Activated CD8-positive, alpha-beta memory T cell treated with anti-CD3 and anti-CD28 coated beads, Interleukin-2, amount 10 ng/mL, durations not matched to agents 7 days and 5 days (primary cell): ENCODE results near the gene FRMD3. TPM values are rescaled to one million over a fixed set of nuclear protein-coding genes. Genes with fewer than 3 reads are reported as not detected.

Experiments used
- ATAC-seq: fragments of 150-1000 bp; cut with Tn5 transposase; one replicate; pipeline ENCODE4 v1.10.0; 2021; ENCODE audit warnings: moderate library complexity
- CTCF ChIA-PET: fragments of 350-600 bp; sonication (Branson Sonifier 250); formaldehyde crosslinking; loops from one replicate; lab custom pipeline; 2021; ENCODE audit warnings: antibody characterized with exemption; lab: Charles Lee
- DNase-seq: peaks from one replicate; pipeline ENCODE4 v3.0.0-alpha.2; 2020
- H3K27ac Mint-ChIP-seq: one replicate; pipeline ENCODE4 v1.8.0; 2021; ENCODE audit warnings: mild to moderate bottlenecking, mixed read lengths
- H3K27me3 Mint-ChIP-seq: one replicate; pipeline ENCODE4 v1.8.0; 2021; ENCODE audit warnings: mixed read lengths
- H3K36me3 Mint-ChIP-seq: one replicate; pipeline ENCODE4 v1.8.0; 2021; ENCODE audit warnings: mild to moderate bottlenecking, mixed read lengths
- H3K4me1 Mint-ChIP-seq: one replicate; pipeline ENCODE4 v1.8.0; 2021; ENCODE audit warnings: mixed read lengths
- H3K4me3 Mint-ChIP-seq: one replicate; pipeline ENCODE4 v1.8.0; 2021; ENCODE audit warnings: mild to moderate bottlenecking, moderate library complexity, mixed read lengths
- H3K9me3 Mint-ChIP-seq: one replicate; pipeline ENCODE4 v1.8.0; 2022; ENCODE audit warnings: low read depth, mixed read lengths
- total RNA-seq, 2 experiments: library from RNA; stranded (reverse); gene quantifications; one replicate each; pipeline ENCODE4 v1.2.3, GENCODE V29; 2021

The FRMD3 gene
- total RNA-seq, 2 experiments from 2014 or later, result 0.33 to 0.82 TPM

DNA sequence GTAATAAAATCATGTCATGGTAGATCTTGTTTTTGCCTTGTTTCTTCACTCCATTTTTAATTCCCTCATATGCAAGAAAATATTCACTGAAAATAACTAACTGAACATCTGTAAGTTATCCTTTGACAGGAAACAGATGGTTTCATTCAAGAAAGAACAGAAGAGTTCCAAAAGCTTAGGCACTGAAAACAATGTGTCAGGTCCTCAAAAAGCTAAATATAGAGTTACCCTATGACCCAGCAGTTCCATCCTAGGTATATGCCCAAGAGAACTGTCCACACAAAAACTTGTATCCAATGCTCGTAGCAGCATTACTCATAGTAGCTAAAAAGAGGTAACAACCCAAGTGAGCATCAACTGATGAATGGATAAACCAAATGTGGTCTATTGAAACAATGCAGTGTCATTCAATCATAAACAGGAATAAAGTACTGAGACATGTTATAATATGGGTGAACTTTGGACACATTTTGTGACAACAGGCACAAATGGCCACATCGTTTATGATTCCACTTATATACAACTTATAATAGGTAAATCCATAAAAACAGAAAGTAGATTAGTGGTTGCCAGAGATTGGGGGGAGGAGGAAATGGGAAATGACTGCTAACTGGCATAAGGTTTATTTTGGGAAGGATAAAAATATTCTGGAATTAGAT is 231.0 kb downstream of the FRMD3 start:
- ATAC-seq (no peak), DNase-seq (no peak)
- CTCF ChIA-PET, result no interaction called here
- Mint-ChIP-seq H3K27me3 (no peaks in the 10 kb centered on the region), H3K9me3 (no peaks in the 10 kb centered on the region), H3K36me3 (no peaks in the 10 kb centered on the region), H3K27ac (no peak overlapping the region), H3K4me3 (no peak overlapping the region), H3K4me1 (no peaks in the 10 kb centered on the region)

GRCh38 chr9:83304686-83305085 is 233.5 kb downstream of the FRMD3 start:
- H3K4me1 Mint-ChIP-seq, result peaks cover 1% of the 10 kb centered on the region
- no peaks in the 10 kb centered on the region for H3K27me3 Mint-ChIP-seq
- no peaks in the 10 kb centered on the region for H3K9me3 Mint-ChIP-seq
- no peak overlapping the region for H3K27ac Mint-ChIP-seq
- H3K36me3 Mint-ChIP-seq, result no peaks in the 10 kb centered on the region
- no peak overlapping the region for H3K4me3 Mint-ChIP-seq
- no peak for DNase-seq
- ATAC-seq, result no peak
- CTCF ChIA-PET, result no interaction called here

DNA sequence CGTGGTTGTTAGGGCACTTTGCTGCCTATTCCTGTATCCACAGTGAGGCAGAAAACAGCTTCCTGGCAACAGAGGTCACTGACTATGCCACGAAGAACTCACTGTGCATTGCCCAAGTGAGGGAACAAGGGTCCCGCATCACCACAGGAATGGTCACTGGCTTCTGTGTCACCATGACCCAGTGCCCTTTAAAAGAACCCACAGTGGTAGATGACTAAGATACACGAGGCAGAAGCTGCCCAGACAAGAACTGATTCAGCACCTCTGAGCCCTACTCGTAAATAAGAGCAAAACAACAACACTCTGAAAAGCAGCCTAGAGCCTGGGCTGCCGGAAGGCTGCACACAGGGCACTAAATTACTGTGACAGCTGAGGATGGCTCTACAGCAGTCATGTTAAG is 238.6 kb downstream of the FRMD3 start:
- Mint-ChIP-seq H3K4me1 (peaks cover 5% of the 10 kb centered on the region), H3K9me3 (no peaks in the 10 kb centered on the region), H3K36me3 (no peaks in the 10 kb centered on the region), H3K4me3 (no peak overlapping the region), H3K27ac (no peak overlapping the region), H3K27me3 (no peaks in the 10 kb centered on the region)
- ATAC-seq (peak; percentile 20), DNase-seq (no peak)
- CTCF ChIA-PET, result no interaction called here

- no peaks in the 10 kb centered on the region for H3K27me3 Mint-ChIP-seq
- ATAC-seq, result no peak
- H3K4me3 Mint-ChIP-seq, result no peak overlapping the region
- H3K27ac Mint-ChIP-seq, result no peak overlapping the region
- no peaks in the 10 kb centered on the region for H3K36me3 Mint-ChIP-seq
- H3K4me1 Mint-ChIP-seq, result peaks cover 5% of the 10 kb centered on the region
- no peak for DNase-seq
- CTCF ChIA-PET, result no interaction called here
- no peaks in the 10 kb centered on the region for H3K9me3 Mint-ChIP-seq
Measured at GRCh38 chr9:83299094-83299493, 239.1 kb downstream of the FRMD3 start.

GRCh38 chr9:83296123-83296522 is 242.1 kb downstream of the FRMD3 start:
- no peaks in the 10 kb centered on the region for H3K27me3 Mint-ChIP-seq
- H3K27ac Mint-ChIP-seq, result no peak overlapping the region
- H3K4me3 Mint-ChIP-seq, result no peak overlapping the region
- ATAC-seq (no peak), DNase-seq (no peak)
- peaks cover 5% of the 10 kb centered on the region for H3K4me1 Mint-ChIP-seq
- no peaks in the 10 kb centered on the region for H3K9me3 Mint-ChIP-seq
- CTCF ChIA-PET, result no interaction called here
- no peaks in the 10 kb centered on the region for H3K36me3 Mint-ChIP-seq

GRCh38 chr9:83294816-83295215 is 243.4 kb downstream of the FRMD3 start:
- no peak for DNase-seq
- Mint-ChIP-seq H3K27me3 (no peaks in the 10 kb centered on the region), H3K4me1 (peaks cover 5% of the 10 kb centered on the region), H3K9me3 (no peaks in the 10 kb centered on the region), H3K27ac (no peak overlapping the region), H3K36me3 (no peaks in the 10 kb centered on the region), H3K4me3 (no peak overlapping the region)
- CTCF ChIA-PET, result no interaction called here
- no peak for ATAC-seq

DNA sequence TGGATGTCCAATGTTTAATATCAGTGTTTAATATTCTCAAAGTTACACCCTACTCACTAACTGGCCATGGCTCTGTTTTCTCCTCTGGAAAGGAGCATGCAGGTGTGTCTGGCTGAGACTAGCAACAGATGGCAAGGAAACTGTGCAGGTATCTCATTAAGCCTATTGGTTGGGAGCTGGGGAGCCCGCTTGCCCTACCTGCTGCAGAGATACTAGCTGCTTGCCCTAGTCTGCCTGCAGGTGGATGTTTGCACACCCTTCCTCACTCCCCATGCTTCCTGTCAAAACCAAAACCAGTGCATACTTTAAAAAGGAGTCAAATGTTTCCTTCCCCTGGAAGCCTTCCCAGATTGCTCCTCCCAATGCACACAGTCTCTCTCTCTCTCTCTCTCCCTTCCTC is 247.0 kb downstream of the FRMD3 start:
- CTCF ChIA-PET, result no interaction called here
- H3K4me3 Mint-ChIP-seq, result no peak overlapping the region
- H3K4me1 Mint-ChIP-seq, result no peaks in the 10 kb centered on the region
- no peaks in the 10 kb centered on the region for H3K36me3 Mint-ChIP-seq
- no peaks in the 10 kb centered on the region for H3K9me3 Mint-ChIP-seq
- DNase-seq (no peak), ATAC-seq (no peak)
- no peaks in the 10 kb centered on the region for H3K27me3 Mint-ChIP-seq
- H3K27ac Mint-ChIP-seq, result no peak overlapping the region

- Mint-ChIP-seq H3K4me3 (no peak overlapping the region), H3K27ac (no peak overlapping the region), H3K27me3 (no peaks in the 10 kb centered on the region), H3K4me1 (no peaks in the 10 kb centered on the region), H3K9me3 (no peaks in the 10 kb centered on the region), H3K36me3 (no peaks in the 10 kb centered on the region)
- ATAC-seq, result no peak
- DNase-seq, result no peak
- CTCF ChIA-PET, result no interaction called here
Measured at GRCh38 chr9:83290692-83291091, 247.5 kb downstream of the FRMD3 start.

- DNase-seq (no peak), ATAC-seq (no peak)
- CTCF ChIA-PET, result no interaction called here
- Mint-ChIP-seq H3K27ac (no peak overlapping the region), H3K9me3 (no peaks in the 10 kb centered on the region), H3K36me3 (no peaks in the 10 kb centered on the region), H3K4me1 (no peaks in the 10 kb centered on the region), H3K27me3 (no peaks in the 10 kb centered on the region), H3K4me3 (no peak overlapping the region)
Measured at GRCh38 chr9:83287021-83287420, 251.2 kb downstream of the FRMD3 start.

GRCh38 chr9:83285445-83286225 is 252.6 kb downstream of the FRMD3 start:
- no peaks in the 10 kb centered on the region for H3K27me3 Mint-ChIP-seq

DNA sequence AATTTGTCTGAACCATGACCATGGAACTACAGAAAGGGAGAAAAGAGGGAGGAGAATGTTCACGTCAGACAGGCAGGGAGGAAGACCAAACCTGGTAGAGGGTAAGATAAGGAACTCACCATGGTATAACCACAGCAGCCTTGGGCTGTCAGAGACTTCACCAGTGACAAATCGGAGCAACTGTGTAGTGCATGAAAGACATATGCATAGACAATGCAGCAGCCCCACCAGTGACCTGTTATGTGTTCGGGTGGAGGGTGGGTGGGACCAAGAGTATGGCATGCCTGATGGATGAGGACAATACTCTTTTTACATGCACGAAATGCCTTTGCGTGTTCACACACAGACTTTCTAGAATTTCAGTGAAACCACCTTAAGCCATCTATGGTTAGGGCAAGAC is 253.5 kb downstream of the FRMD3 start:
- no peaks in the 10 kb centered on the region for H3K9me3 Mint-ChIP-seq
- H3K4me3 Mint-ChIP-seq, result no peak overlapping the region
- DNase-seq, result no peak
- CTCF ChIA-PET, result no interaction called here
- H3K27ac Mint-ChIP-seq, result no peak overlapping the region
- no peaks in the 10 kb centered on the region for H3K4me1 Mint-ChIP-seq
- H3K27me3 Mint-ChIP-seq, result no peaks in the 10 kb centered on the region
- H3K36me3 Mint-ChIP-seq, result no peaks in the 10 kb centered on the region
- ATAC-seq, result no peak

More at GRCh38 chr9:83285445-83286225, 252.6 kb downstream of the FRMD3 start:
- H3K36me3 Mint-ChIP-seq, result no peaks in the 10 kb centered on the region
- H3K27ac Mint-ChIP-seq, result no peak overlapping the region
- DNase-seq, result no peak
- no peak overlapping the region for H3K4me3 Mint-ChIP-seq
- CTCF ChIA-PET, result no interaction called here
- no peak for ATAC-seq
- no peaks in the 10 kb centered on the region for H3K4me1 Mint-ChIP-seq
- no peaks in the 10 kb centered on the region for H3K9me3 Mint-ChIP-seq

DNA sequence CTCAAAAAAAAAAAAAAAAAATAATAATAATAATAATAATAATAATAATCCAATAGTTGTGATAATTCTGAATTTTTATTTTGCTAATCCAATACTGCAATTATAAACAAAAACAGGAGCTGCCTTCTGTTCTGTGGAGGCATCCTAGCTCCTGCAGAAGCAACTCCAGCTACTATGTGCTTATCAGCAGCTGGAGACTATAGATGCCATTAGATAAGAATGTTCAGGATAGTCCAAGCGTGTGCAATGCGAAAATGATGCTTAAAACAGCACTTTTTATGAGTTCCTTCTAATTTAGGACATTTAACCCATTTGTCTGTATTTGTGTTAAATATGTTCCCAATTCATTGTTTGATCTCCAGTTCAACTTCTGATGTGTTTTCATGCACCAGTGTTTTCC is 254.7 kb downstream of the FRMD3 start:
- no peak for DNase-seq
- Mint-ChIP-seq H3K4me3 (no peak overlapping the region), H3K27ac (no peak overlapping the region), H3K36me3 (no peaks in the 10 kb centered on the region), H3K27me3 (no peaks in the 10 kb centered on the region), H3K9me3 (no peaks in the 10 kb centered on the region), H3K4me1 (no peaks in the 10 kb centered on the region)
- CTCF ChIA-PET, result no interaction called here
- ATAC-seq, result no peak

- ATAC-seq (no peak), DNase-seq (no peak)
- CTCF ChIA-PET, result no interaction called here
- Mint-ChIP-seq H3K27ac (no peak overlapping the region), H3K4me3 (no peak overlapping the region), H3K27me3 (no peaks in the 10 kb centered on the region), H3K9me3 (no peaks in the 10 kb centered on the region), H3K36me3 (no peaks in the 10 kb centered on the region), H3K4me1 (no peaks in the 10 kb centered on the region)
Measured at GRCh38 chr9:83281306-83282255, 256.6 kb downstream of the FRMD3 start.
